Lower leg skin (tissue), 4 donors: Measurements from ENCODE around the gene EPN1. TPM values are rescaled to one million over a fixed set of nuclear protein-coding genes. Genes with fewer than 3 reads are reported as not detected.

Experiments
- DNase-seq, 2 donors: peaks; one replicate each; pipeline ENCODE4 v3.0.0-alpha.2; 2019; ENCODE audit warnings: low spot score in 2 of 2
- H3K4me3 ChIP-seq: fragments of 200-600 bp; sonication (generic); 2 replicates; pipeline ENCODE4 v1.5.1; 2017; ENCODE audit warnings: mild to moderate bottlenecking, low read depth; ENCODE audit not compliant: poor library complexity, severe bottlenecking
- CTCF ChIP-seq, 3 donors: fragments of 450-650 bp; IDR thresholded peaks; one replicate each; pipeline ENCODE4 v1.5.1; 2016; ENCODE audit warnings: antibody characterized with exemption in 3 of 3, mild to moderate bottlenecking in 3 of 3, moderate library complexity in 2 of 3
- POLR2A ChIP-seq, 2 donors: fragments of 450-650 bp; IDR thresholded peaks; one replicate each; pipeline ENCODE4 v1.6.1; 2016 to 2017; ENCODE audit warnings: antibody characterized with exemption in 2 of 2, mild to moderate bottlenecking in 1 of 2, moderate library complexity in 1 of 2
- WGBS, 2 donors: methylation state at CpG; one replicate each; pipeline ENCODE4 v1.1.5; 2018; 5-methylcytosine and 5-hydroxymethylcytosine counted together
- intact Hi-C: fragments of 100-400 bp; cut with DNase I; formaldehyde crosslinking; loops from one replicate; pipeline ENCODE4 v1.15.0; 2023; ENCODE audit warnings: low total_unique reads
- total RNA-seq, 4 donors: library from RNA; depleted of rRNA; stranded (reverse); fragments of >200 nt; gene quantifications; one replicate each; pipeline ENCODE4 v1.1.0, GENCODE V29; 2016

Gene EPN1
- total RNA-seq, 4 donors from 2014 or later, result 81.2 to 189 (median 120) TPM

- TF ChIP-seq CTCF (IDR thresholded peaks at IDR 0.05) (no peak), POLR2A (IDR thresholded peaks at IDR 0.05) (no peak)
- no peak overlapping the region for H3K4me3 ChIP-seq
- no peak for DNase-seq
- whole genome bisulfite sequencing, 2 donors, result 83 to 98% methylated on average over 4 of the region's 4 CpGs
- intact Hi-C loops, result no loop called here
These were observed 8.0 kb upstream of the EPN1 start for GRCh38 chr19:55667006-55667381.

- no peak for DNase-seq
- 75 to 86% methylated on average over 11 to 12 of the region's 12 CpGs for WGBS, 2 donors
- TF ChIP-seq POLR2A (IDR thresholded peaks at IDR 0.05) (no peak), CTCF (IDR thresholded peaks at IDR 0.05) (no peak)
- no peak overlapping the region for H3K4me3 ChIP-seq
- intact Hi-C loops, result no loop called here
These were observed 7.5 kb upstream of the EPN1 start for GRCh38 chr19:55667511-55667910.

- TF ChIP-seq CTCF (IDR thresholded peaks at IDR 0.05), result no peak
- no peak for TF ChIP-seq POLR2A (IDR thresholded peaks at IDR 0.05)
- intact Hi-C loops, result no loop called here
- 62 to 68% methylated on average over 10 to 11 of the region's 11 CpGs for WGBS, 2 donors
- DNase-seq, result no peak
- H3K4me3 ChIP-seq, result no peak overlapping the region
These were observed 7.1 kb upstream of the EPN1 start for GRCh38 chr19:55667958-55668357.

GRCh38 chr19:55668603-55669348 lies 6.2 kb upstream of the EPN1 start:
- intact Hi-C loops, result no loop called here
- no peak for TF ChIP-seq CTCF (IDR thresholded peaks at IDR 0.05)
- WGBS, 2 donors, result 88 to 91% methylated on average over 30 of the region's 30 CpGs
- H3K4me3 ChIP-seq, result no peak overlapping the region
- no peak for DNase-seq

- TF ChIP-seq POLR2A (IDR thresholded peaks at IDR 0.05), result no peak
- TF ChIP-seq CTCF (IDR thresholded peaks at IDR 0.05), result no peak
These were observed 5.4 kb upstream of the EPN1 start for GRCh38 chr19:55669418-55670279.

More at GRCh38 chr19:55669418-55670279, 5.4 kb upstream of the EPN1 start:
- no peak overlapping the region for H3K4me3 ChIP-seq
- DNase-seq, result no peak
- intact Hi-C loops, result loop anchor here (5.0 kb wide), 1 partner anchor 838 kb away; the partner anchor contains the start of gene ZNF471
- WGBS, 2 donors, result 86 to 87% methylated on average over 42 to 43 of the region's 43 CpGs
